Ishikawa (cell line): ENCODE measurements around the gene KIAA1217.

ENCODE experiments used
- CEBPB ChIP-seq: IDR thresholded peaks from 2 replicates; pipeline ENCODE4 v1.6.1; 2012
- CREB1 ChIP-seq: IDR thresholded peaks from 2 replicates; pipeline ENCODE4 v1.6.1; 2012; ENCODE audit warnings: low read depth
- EGR1 ChIP-seq: IDR thresholded peaks from 2 replicates; pipeline ENCODE4 v1.6.1; 2012
- EP300 ChIP-seq: IDR thresholded peaks from 2 replicates; pipeline ENCODE4 v1.6.1; 2012; ENCODE audit warnings: borderline replicate concordance
- FOXM1 ChIP-seq: IDR thresholded peaks from 2 replicates; pipeline ENCODE4 v1.6.1; 2012; ENCODE audit warnings: low read depth, borderline replicate concordance
- MAX ChIP-seq: IDR thresholded peaks from 2 replicates; pipeline ENCODE4 v1.6.1; 2012
- NFIC ChIP-seq: IDR thresholded peaks from 2 replicates; pipeline ENCODE4 v1.6.1; 2012
- RAD21 ChIP-seq: IDR thresholded peaks from 2 replicates; pipeline ENCODE4 v1.6.1; 2012; ENCODE audit warnings: low read depth
- REST ChIP-seq: IDR thresholded peaks from 2 replicates; pipeline ENCODE4 v1.6.1; 2012; ENCODE audit warnings: low read depth, mild to moderate bottlenecking
- TAF1 ChIP-seq: IDR thresholded peaks from 2 replicates; pipeline ENCODE4 v1.6.1; 2012; ENCODE audit warnings: low read depth, mild to moderate bottlenecking
- TCF12 ChIP-seq: IDR thresholded peaks from 2 replicates; pipeline ENCODE4 v1.6.1; 2012; ENCODE audit warnings: low read depth
- TEAD4 ChIP-seq: IDR thresholded peaks from 2 replicates; pipeline ENCODE4 v1.6.1; 2012
- USF1 ChIP-seq: IDR thresholded peaks from 2 replicates; pipeline ENCODE4 v1.6.1; 2012
- YY1 ChIP-seq: IDR thresholded peaks from 2 replicates; pipeline ENCODE4 v1.6.1; 2012; ENCODE audit warnings: low read depth
- ZBTB7A ChIP-seq: IDR thresholded peaks from 2 replicates; pipeline ENCODE4 v1.6.1; 2012; ENCODE audit warnings: low read depth

Gene KIAA1217

GRCh38 chr10:24311888-24312287 is 103.0 kb downstream of the KIAA1217 start:
- TF ChIP-seq TAF1 (no peak), REST (no peak), YY1 (no peak), EGR1 (no peak), USF1 (no peak), MAX (no peak), CREB1 (no peak), TEAD4 (no peak), FOXM1 (no peak), RAD21 (no peak), CEBPB (no peak), EP300 (no peak), ZBTB7A (no peak), TCF12 (no peak), NFIC (no peak)

- TF ChIP-seq CEBPB (no peak), MAX (no peak), TAF1 (no peak)
Observed at GRCh38 chr10:24313283-24313682, 104.3 kb downstream of the KIAA1217 start.

- TF ChIP-seq FOXM1 (no peak), RAD21 (no peak), TAF1 (no peak), TCF12 (no peak), USF1 (no peak), EGR1 (no peak), TEAD4 (no peak), NFIC (no peak), ZBTB7A (no peak), CEBPB (no peak), YY1 (no peak), EP300 (no peak), CREB1 (no peak), MAX (no peak), REST (no peak)
Observed at GRCh38 chr10:24315211-24315610, 106.3 kb downstream of the KIAA1217 start.

GRCh38 chr10:24318517-24318916 is 109.6 kb downstream of the KIAA1217 start:
- TF ChIP-seq TEAD4 = no peak
- TF ChIP-seq FOXM1 = no peak
- no peak for TF ChIP-seq RAD21
- TF ChIP-seq ZBTB7A = no peak
- TF ChIP-seq EP300 = no peak
- no peak for TF ChIP-seq TCF12
- TF ChIP-seq EGR1 = no peak
- TF ChIP-seq CEBPB = no peak
- no peak for TF ChIP-seq USF1
- no peak for TF ChIP-seq MAX
- TF ChIP-seq YY1 = no peak
- TF ChIP-seq CREB1 = no peak
- TF ChIP-seq REST = no peak
- no peak for TF ChIP-seq NFIC
